ENCODE data around the gene PCDHGB3.

The PCDHGB3 gene

DNA sequence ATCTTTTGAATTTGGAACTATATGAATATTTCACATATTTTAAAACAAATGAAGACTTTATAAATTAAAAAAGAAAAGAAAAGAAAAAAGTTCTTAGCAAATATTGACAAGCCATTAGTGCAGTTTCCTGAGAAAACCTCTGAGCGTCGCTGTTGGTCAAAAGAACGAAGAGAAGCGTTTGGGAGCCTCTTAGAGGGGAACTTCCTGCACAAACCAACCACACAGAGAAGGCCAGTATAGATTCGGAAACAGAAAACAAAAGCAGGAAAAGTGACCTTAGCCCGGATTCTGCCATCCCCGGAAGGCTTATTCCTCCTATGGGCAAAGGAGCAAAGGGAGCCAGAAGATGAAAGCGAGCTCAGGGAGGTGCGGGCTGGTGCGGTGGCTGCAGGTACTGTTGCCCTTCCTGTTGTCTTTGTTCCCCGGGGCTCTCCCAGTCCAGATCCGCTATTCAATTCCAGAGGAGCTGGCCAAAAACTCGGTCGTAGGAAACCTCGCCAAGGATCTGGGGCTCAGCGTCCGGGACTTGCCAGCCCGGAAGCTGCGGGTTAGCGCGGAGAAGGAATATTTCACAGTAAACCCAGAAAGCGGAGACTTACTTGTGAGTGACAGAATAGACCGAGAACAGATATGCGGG is 10.1 kb upstream of the PCDHGB3 start, which contains the start of gene PCDHGB2:
Gene PCDHGB2 (plus strand): TSS at position 205 of the 637 bp plus-strand sequence. CDS start 142 bp downstream, at position 347.
- TF ChIP-seq, protein P1, sequence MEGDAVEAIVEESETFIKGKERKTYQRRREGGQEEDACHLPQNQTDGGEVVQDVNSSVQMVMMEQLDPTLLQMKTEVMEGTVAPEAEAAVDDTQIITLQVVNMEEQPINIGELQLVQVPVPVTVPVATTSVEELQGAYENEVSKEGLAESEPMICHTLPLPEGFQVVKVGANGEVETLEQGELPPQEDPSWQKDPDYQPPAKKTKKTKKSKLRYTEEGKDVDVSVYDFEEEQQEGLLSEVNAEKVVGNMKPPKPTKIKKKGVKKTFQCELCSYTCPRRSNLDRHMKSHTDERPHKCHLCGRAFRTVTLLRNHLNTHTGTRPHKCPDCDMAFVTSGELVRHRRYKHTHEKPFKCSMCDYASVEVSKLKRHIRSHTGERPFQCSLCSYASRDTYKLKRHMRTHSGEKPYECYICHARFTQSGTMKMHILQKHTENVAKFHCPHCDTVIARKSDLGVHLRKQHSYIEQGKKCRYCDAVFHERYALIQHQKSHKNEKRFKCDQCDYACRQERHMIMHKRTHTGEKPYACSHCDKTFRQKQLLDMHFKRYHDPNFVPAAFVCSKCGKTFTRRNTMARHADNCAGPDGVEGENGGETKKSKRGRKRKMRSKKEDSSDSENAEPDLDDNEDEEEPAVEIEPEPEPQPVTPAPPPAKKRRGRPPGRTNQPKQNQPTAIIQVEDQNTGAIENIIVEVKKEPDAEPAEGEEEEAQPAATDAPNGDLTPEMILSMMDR (IDR thresholded peaks at IDR 0.05; ENCODE audit: control extremely low read depth, extremely low read depth, low read depth, missing control alignments): peak; percentile 43
- DNase-seq (ENCODE audit: extremely low spot score): peak; percentile 46
- ChIA-PET CTCF (interaction anchor here (0.7 to 2.9 kb wide), 14 partner anchors 16 to 232 kb away, joined by 3 to 9 read pairs (median 4); partner anchors contain the start of genes PCDHGA1, PCDHGA10, PCDHGA11 and PCDHGB6), POLR2A (no interaction called here)

DNA sequence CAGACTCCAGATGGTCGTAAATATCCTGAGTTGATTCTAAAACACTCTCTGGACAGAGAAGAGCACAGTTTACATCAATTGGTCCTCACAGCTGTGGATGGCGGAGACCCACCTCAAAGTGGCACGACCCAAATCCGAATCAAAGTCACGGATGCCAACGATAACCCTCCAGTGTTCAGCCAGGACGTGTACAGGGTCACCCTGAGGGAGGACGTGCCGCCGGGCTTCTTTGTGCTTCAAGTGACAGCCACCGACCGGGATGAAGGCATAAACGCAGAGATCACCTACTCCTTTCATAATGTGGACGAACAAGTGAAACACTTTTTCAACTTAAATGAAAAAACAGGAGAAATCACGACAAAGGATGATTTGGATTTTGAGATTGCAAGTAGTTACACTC is 9.4 kb upstream of the PCDHGB3 start:
- no peak for DNase-seq (ENCODE audit: extremely low spot score)
- POLR2A ChIA-PET: no interaction called here

GRCh38 chr5:141362719-141363118 is 7.3 kb upstream of the PCDHGB3 start:
- TF ChIP-seq, protein P1 (IDR thresholded peaks at IDR 0.05; ENCODE audit: control extremely low read depth, extremely low read depth, low read depth, missing control alignments): no peak
- ChIA-PET CTCF (no interaction called here), POLR2A (no interaction called here)
- DNase-seq (ENCODE audit: extremely low spot score): no peak

More for the DNA sequence above, 9.4 kb upstream of the PCDHGB3 start:
- CTCF ChIA-PET: interaction anchor here (0.7 to 1.7 kb wide), 8 partner anchors 16 to 206 kb away, joined by 3 to 7 read pairs (median 4); partner anchors contain the start of genes PCDHGA10, PCDHGB6, PCDHGB7 and PCDHGC3
- TF ChIP-seq, protein P1 (IDR thresholded peaks at IDR 0.05; ENCODE audit: control extremely low read depth, extremely low read depth, low read depth, missing control alignments): no peak

GRCh38 chr5:141363952-141364660 is 5.9 kb upstream of the PCDHGB3 start, which contains the start of gene PCDHGA5:
TSS of gene PCDHGA5 (plus strand) at chr5:141364162. CDS start at chr5:141364331, 169 bp downstream.
- POLR2A ChIA-PET: no interaction called here
- TF ChIP-seq, protein P1 (IDR thresholded peaks at IDR 0.05; ENCODE audit: control extremely low read depth, extremely low read depth, low read depth, missing control alignments): no peak
- CTCF ChIA-PET: interaction anchor here (0.8 to 1.5 kb wide), 4 partner anchors 9 to 193 kb away, joined by 3 to 6 read pairs (median 4); partner anchors contain the start of genes PCDHGA10 and PCDHGA4
- no peak for DNase-seq (ENCODE audit: extremely low spot score)

GRCh38 chr5:141366016-141366896 is 3.8 kb upstream of the PCDHGB3 start:
- TF ChIP-seq, protein P1 (IDR thresholded peaks at IDR 0.05; ENCODE audit: control extremely low read depth, extremely low read depth, low read depth, missing control alignments): no peak
- ChIA-PET CTCF (no interaction called here), POLR2A (no interaction called here)
- DNase-seq (ENCODE audit: extremely low spot score): no peak

All from GM10248 (cell line).